Body of pancreas (tissue), 4 donors: Measurements from ENCODE around the gene HNRNPM.

Experiments used
- CTCF ChIP-seq, 7 experiments: fragments of 450-650 bp in 4 of 7; fragments of 200-600 bp in 3 of 7; sonication (generic) in 3 of 7; IDR thresholded peaks; one replicate each; pipeline ENCODE4 v1.5.1; 2016 to 2019; ENCODE audit warnings: antibody characterized with exemption in 7 of 7
- POLR2A ChIP-seq, 3 donors: fragments of 450-650 bp; IDR thresholded peaks; one replicate each; pipeline ENCODE4 v1.6.1; 2016; ENCODE audit warnings: antibody characterized with exemption in 3 of 3, mild to moderate bottlenecking in 2 of 3

- TF ChIP-seq CTCF (IDR thresholded peaks at IDR 0.05) (no peak), POLR2A (IDR thresholded peaks at IDR 0.05) (no peak)
Observed at GRCh38 chr19:8530061-8530679, 85.4 kb downstream of the HNRNPM start.
